Liver (tissue), 3 donors: ENCODE results near the gene GRK1.

Experiments used
- CTCF ChIP-seq: fragments of 150-350 bp; IDR thresholded peaks from 2 replicates; pipeline ENCODE4 v1.5.1; 2017; ENCODE audit warnings: improper control_type of control experiment, low read depth, low read length; ENCODE audit not compliant: missing input control
- RAD21 ChIP-seq, 2 donors: IDR thresholded peaks; 2 replicates each; pipeline ENCODE4 v1.6.1; 2016; ENCODE audit warnings: antibody characterized with exemption in 2 of 2, mild to moderate bottlenecking in 2 of 2
- REST ChIP-seq: IDR thresholded peaks from 2 replicates; pipeline ENCODE4 v1.6.1; 2016; ENCODE audit warnings: antibody characterized with exemption, mild to moderate bottlenecking
- SP1 ChIP-seq: IDR thresholded peaks from 2 replicates; pipeline ENCODE4 v1.6.1; 2018; ENCODE audit warnings: antibody characterized with exemption, mild to moderate bottlenecking
- TAF1 ChIP-seq: conservative IDR thresholded peaks from 2 replicates; pipeline ENCODE4 v1.6.1; 2016; ENCODE audit warnings: antibody characterized with exemption, mild to moderate bottlenecking
- TF ChIP-seq, protein P1 (sequence below): IDR thresholded peaks from 2 replicates; pipeline ENCODE4 v1.6.1; 2016; ENCODE audit warnings: antibody characterized with exemption
- donor health status: healthy.
- donor health status: healthy.

GRCh38 chr13:113777311-113778260, 110.6 kb downstream of the GRK1 start:
- TF ChIP-seq CTCF (no peak), RAD21 (IDR thresholded peaks at IDR 0.05) (no peak), REST (peak; percentile 61), SP1 (no peak), TAF1 (no peak)
- TF ChIP-seq, protein P1, sequence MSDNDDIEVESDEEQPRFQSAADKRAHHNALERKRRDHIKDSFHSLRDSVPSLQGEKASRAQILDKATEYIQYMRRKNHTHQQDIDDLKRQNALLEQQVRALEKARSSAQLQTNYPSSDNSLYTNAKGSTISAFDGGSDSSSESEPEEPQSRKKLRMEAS, result no peak
